GM12864 (cell line): Measurements from ENCODE around the gene KCNE1.
"Not testable (repeated sequence)": the region's sequence is repeated elsewhere in the genome, so short reads cannot be mapped to it uniquely, and the experiment has no call there.

Experiments used
- DNase-seq: peaks from one replicate; pipeline ENCODE4 v3.0.0-alpha.2; 2011; ENCODE audit warnings: low read depth
- H3K4me3 ChIP-seq: 2 replicates; pipeline ENCODE4 v1.5.1; 2011; ENCODE audit warnings: mild to moderate bottlenecking, low read depth, low read length, control low read depth

Gene KCNE1

DNA sequence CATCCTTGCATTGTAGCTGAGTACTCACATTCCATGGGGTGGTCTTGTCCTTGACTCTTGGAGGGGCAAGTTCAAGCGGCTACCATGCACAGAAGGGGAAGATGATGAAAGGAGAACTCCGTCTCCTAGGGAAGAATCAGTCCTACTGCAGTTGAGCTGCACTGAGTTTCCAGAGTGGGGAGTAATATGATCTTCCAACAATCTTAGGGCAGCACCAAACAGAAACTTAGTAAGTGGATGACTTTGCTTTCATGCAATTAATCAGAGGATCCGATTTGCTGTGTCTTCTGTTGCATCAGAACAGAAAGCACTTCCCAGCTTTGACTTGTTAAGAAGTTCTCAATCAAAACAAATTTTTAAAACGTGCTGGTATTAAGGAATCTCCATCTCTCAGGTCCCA is 88.2 kb downstream of the KCNE1 start, which contains the start of gene SMIM34:
TSS of gene SMIM34 (minus strand) at position 147 of the 400 bp plus-strand sequence. CDS start at position 35, 112 bp downstream.
- not testable (repeated sequence) for DNase-seq

DNA sequence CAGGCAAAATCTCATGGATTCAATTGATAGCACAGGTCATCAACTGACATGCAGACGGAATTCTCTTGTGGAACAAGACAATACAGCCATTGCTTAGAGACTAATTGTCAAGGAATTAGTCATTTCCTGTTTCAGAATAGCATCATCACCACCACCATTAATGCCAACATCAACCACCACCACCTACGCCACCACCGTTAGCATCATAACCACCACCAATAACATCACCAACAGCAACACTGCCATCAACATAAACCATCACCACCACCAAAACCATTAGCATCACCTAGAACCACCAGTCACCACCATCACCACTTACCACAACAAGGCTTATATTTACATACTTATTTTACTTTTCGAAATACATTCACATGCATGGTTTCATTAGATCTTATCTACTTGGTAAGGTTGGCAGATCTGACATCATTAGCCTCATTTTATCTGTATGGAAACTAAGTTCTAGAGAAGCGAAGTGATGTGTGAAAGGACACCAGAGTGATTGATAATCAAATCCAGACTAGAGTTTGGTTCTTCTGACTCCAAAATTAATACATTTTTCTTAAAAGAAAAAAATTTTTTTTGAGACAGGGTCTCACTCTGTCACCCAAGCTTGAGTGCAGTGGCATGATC is 94.4 kb downstream of the KCNE1 start:
- not testable (repeated sequence) for DNase-seq, H3K4me3 ChIP-seq

More for the DNA sequence above, 88.2 kb downstream of the KCNE1 start, which contains the start of gene SMIM34:
- H3K4me3 ChIP-seq: not testable (repeated sequence)

DNA sequence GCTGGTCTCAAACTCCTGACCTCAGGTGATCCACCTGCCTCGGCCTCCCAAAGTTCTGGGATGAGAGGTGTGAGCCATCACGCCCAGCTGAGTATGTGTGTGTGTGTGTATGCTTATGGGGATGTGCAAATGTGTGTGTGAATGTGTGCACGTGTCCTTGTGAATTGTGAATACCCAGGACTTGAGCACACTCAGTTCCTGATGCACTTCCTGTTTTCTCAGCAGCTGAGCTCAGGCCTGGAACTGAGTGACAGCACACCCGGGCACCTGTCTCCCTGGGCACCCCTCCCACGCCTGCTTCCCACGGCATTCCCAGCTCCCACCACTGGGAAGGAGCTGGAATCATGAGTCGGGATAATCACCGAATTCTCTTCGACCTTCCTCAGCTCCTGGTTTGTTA is 104.7 kb downstream of the KCNE1 start:
- not testable (repeated sequence) for DNase-seq, H3K4me3 ChIP-seq

DNA sequence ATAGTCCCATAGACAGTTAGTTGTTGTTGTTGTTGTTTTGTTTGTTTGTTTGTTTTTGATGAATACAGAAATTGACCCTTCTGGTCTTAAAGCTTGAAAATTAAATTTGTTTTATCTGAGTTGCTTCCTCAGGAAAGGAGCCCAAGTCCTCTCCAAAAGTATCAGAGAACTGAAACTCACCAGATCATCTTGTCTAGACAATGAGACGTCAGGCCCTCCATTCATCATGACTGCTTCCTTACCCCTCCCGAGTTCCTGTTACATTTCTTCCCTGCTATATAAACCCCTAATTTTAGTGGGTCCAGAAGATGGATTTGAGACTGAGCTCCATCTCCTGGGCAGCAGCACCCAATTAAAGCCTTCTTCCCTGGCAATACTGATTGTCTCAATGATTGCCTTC is 105.3 kb downstream of the KCNE1 start:
- DNase-seq, H3K4me3 ChIP-seq: not testable (repeated sequence)

DNA sequence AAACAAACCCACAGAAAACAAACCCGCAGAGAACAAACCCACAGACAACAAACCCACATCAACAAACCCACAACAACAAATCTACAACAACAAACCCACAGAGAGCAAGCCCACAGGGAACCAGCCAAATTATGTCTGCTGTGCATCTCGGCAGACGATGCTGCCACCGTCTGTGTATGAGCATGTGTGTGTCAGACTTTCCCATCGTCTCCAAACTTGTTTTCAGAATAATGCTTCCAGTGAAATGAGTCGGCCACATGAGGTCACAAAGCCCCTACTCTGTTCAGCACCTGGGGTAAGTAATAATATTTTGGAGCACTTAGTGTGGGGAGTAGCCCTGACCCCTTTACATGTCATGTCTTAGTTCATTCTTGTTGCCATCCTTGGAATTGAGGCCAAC is 105.9 kb downstream of the KCNE1 start:
- not testable (repeated sequence) for H3K4me3 ChIP-seq, DNase-seq

DNA sequence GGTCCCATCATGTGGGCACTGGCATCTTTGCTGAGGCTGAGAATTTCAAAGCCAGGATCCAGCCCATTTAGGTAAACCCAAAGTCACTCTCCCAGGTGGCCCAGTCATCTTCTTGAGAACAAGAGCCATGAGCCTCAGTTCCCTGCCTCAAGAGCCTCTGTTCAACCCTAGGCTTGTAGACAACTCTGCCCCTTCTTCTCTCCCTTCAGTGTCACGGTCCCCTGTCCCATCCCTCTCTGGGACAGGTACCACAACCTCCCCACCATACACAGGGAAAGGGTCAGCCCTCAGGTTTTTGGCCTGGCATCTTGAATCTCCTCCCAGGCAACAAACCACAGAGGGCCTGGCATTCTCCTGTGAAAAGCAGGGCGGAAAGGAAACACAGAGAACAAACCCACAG is 106.3 kb downstream of the KCNE1 start:
- not testable (repeated sequence) for DNase-seq, H3K4me3 ChIP-seq

DNA sequence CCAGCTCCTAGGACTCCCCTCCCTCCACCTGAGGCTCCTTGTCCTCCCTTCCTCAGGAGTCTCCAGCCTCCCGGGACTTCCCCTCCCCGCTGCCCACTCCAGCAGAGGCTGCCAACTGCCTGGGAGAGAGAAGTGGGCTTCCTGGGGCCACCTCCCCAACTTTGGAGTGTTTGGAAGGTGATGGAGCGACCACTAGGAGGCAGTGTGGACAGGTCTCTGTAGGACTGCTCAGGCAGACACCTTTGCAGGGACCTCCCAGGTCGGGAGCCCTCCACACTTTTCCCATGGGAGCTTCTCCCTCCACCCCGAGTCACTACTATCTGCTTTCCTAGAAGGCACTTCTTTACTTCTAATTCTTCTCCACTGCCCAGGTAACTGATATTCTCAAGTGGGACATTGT is 107.3 kb downstream of the KCNE1 start:
- not testable (repeated sequence) for DNase-seq, H3K4me3 ChIP-seq

DNA sequence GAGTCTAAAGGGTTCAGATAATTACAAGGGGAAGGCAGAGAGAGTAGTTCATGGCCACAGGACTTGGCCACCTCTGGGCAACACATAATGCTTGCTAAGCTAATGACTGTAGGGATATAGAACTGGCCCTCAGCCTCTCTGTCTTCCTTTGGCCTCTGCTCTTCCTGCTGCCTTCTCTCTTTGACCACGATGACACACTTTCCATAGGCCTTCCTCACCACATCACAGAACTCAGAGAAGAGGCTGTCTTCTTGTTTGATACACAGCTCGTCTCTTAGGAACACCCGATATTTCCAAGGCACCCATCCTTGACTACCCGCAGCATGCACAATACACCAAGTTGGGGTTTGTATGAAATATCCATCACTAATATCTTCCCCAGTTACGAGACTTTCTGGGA is 111.5 kb downstream of the KCNE1 start:
- DNase-seq: not testable (repeated sequence)

More for the DNA sequence above, 111.5 kb downstream of the KCNE1 start:
- not testable (repeated sequence) for H3K4me3 ChIP-seq
